Fibroblast of skin of left quadriceps (primary cell): ENCODE data around the gene PPFIBP1.
"Not testable (repeated sequence)": the region's sequence is repeated elsewhere in the genome, so short reads cannot be mapped to it uniquely, and the experiment has no call there.

Source experiments
- DNase-seq, 2 experiments: peaks; one replicate each; pipeline ENCODE4 v3.0.0-alpha.2; 2013; ENCODE audit warnings: low read depth in 2 of 2

The PPFIBP1 gene

GRCh38 chr12:27566626-27567025 is 42.6 kb downstream of the PPFIBP1 start:
- DNase-seq, result no peak

- DNase-seq, result peak; percentile 70 to 73
These were observed 47.5 kb downstream of the PPFIBP1 start for GRCh38 chr12:27571463-27571862.

- DNase-seq, result no peak
These were observed 48.7 kb downstream of the PPFIBP1 start for GRCh38 chr12:27572486-27573255.

GRCh38 chr12:27573972-27574371 is 50.0 kb downstream of the PPFIBP1 start:
- DNase-seq, result peak; percentile 70 to 75

- no peak for DNase-seq
These were observed 51.2 kb downstream of the PPFIBP1 start for GRCh38 chr12:27575090-27575761.

- no peak for DNase-seq
These were observed 51.7 kb downstream of the PPFIBP1 start for GRCh38 chr12:27575762-27576118.

- no peak for DNase-seq
These were observed 52.8 kb downstream of the PPFIBP1 start for GRCh38 chr12:27576667-27577347.

- DNase-seq, result no peak
These were observed 53.7 kb downstream of the PPFIBP1 start for GRCh38 chr12:27577688-27578087.

GRCh38 chr12:27578689-27579372 is 54.8 kb downstream of the PPFIBP1 start:
- DNase-seq, result no peak

GRCh38 chr12:27580561-27581330 is 56.7 kb downstream of the PPFIBP1 start:
- no peak for DNase-seq

- not testable (repeated sequence) for DNase-seq
These were observed 57.3 kb downstream of the PPFIBP1 start for GRCh38 chr12:27581331-27581671.

GRCh38 chr12:27581833-27582232 is 57.8 kb downstream of the PPFIBP1 start:
- DNase-seq, result not testable (repeated sequence)

- DNase-seq, result not testable (repeated sequence)
These were observed 58.4 kb downstream of the PPFIBP1 start for GRCh38 chr12:27582445-27582844.

- no peak for DNase-seq
These were observed 59.2 kb downstream of the PPFIBP1 start for GRCh38 chr12:27583057-27583797.

- no peak for DNase-seq
These were observed 60.0 kb downstream of the PPFIBP1 start for GRCh38 chr12:27583981-27584380.

- no peak for DNase-seq
These were observed 61.8 kb downstream of the PPFIBP1 start for GRCh38 chr12:27585739-27586265.

GRCh38 chr12:27588075-27588730 is 64.2 kb downstream of the PPFIBP1 start:
- not testable (repeated sequence) for DNase-seq

GRCh38 chr12:27588776-27589175 is 64.8 kb downstream of the PPFIBP1 start:
- no peak for DNase-seq

- no peak for DNase-seq
These were observed 65.4 kb downstream of the PPFIBP1 start for GRCh38 chr12:27589419-27589818.

- not testable (repeated sequence) for DNase-seq
These were observed 67.7 kb downstream of the PPFIBP1 start for GRCh38 chr12:27591698-27592097.
